Activated CD4-positive, alpha-beta memory T cell treated with anti-CD3 and anti-CD28 coated beads for 36 hours (primary cell): ENCODE data around the gene EVC. TPM values are rescaled to one million over a fixed set of nuclear protein-coding genes. Genes with fewer than 3 reads are reported as not detected.

Source experiments
- CTCF ChIA-PET: fragments of 350-600 bp; sonication (Branson Sonifier 250); formaldehyde crosslinking; loops from one replicate; lab custom pipeline; 2021; ENCODE audit warnings: antibody characterized with exemption, inconsistent platforms; lab: Charles Lee
- POLR2A ChIA-PET: fragments of 350-600 bp; sonication (Branson Sonifier 250); formaldehyde crosslinking; loops from one replicate; lab custom pipeline; 2021; ENCODE audit warnings: antibody characterized with exemption; lab: Charles Lee
- DNase-seq: peaks from one replicate; pipeline ENCODE4 v3.0.0-alpha.2; 2020
- H3K27ac Mint-ChIP-seq: one replicate; pipeline ENCODE4 v1.8.0; 2021; ENCODE audit warnings: mixed read lengths
- H3K27me3 Mint-ChIP-seq: one replicate; pipeline ENCODE4 v1.8.0; 2021; ENCODE audit warnings: mixed read lengths
- H3K36me3 Mint-ChIP-seq: one replicate; pipeline ENCODE4 v1.8.0; 2021; ENCODE audit warnings: mixed read lengths
- H3K4me1 Mint-ChIP-seq: one replicate; pipeline ENCODE4 v1.8.0; 2021; ENCODE audit warnings: low read depth, mixed read lengths
- H3K4me3 Mint-ChIP-seq: one replicate; pipeline ENCODE4 v1.8.0; 2021; ENCODE audit warnings: mild to moderate bottlenecking, mixed read lengths
- H3K9me3 Mint-ChIP-seq: one replicate; pipeline ENCODE4 v1.8.0; 2021; ENCODE audit warnings: mixed read lengths
- intact Hi-C: fragments of 100-400 bp; cut with micrococcal nuclease; formaldehyde crosslinking; loops from one replicate; pipeline ENCODE4 v1.15.1; 2023
- total RNA-seq, 2 experiments: library from RNA; stranded (reverse); gene quantifications; one replicate each; pipeline ENCODE4 v1.2.3, GENCODE V29; 2021

EVC gene
- total RNA-seq, 2 experiments from 2014 or later, result 1.7 to 3.1 TPM

GRCh38 chr4:5696341-5696740, 14.7 kb upstream of the EVC start:
- ChIA-PET POLR2A (no interaction called here), CTCF (no interaction called here)
- no peaks in the 10 kb centered on the region for H3K36me3 Mint-ChIP-seq
- no peaks in the 10 kb centered on the region for H3K9me3 Mint-ChIP-seq
- no peaks in the 10 kb centered on the region for H3K4me1 Mint-ChIP-seq
- intact Hi-C loops, result no loop called here
- DNase-seq, result no peak
- no peak overlapping the region for H3K27ac Mint-ChIP-seq
- H3K4me3 Mint-ChIP-seq, result no peak overlapping the region
- no peaks in the 10 kb centered on the region for H3K27me3 Mint-ChIP-seq

- Mint-ChIP-seq H3K4me1 (peaks cover 7% of the 10 kb centered on the region), H3K4me3 (no peak overlapping the region), H3K27ac (no peak overlapping the region), H3K9me3 (peaks cover 10% of the 10 kb centered on the region), H3K36me3 (peaks cover 8% of the 10 kb centered on the region), H3K27me3 (no peaks in the 10 kb centered on the region)
- intact Hi-C loops, result no loop called here
- ChIA-PET POLR2A (no interaction called here), CTCF (no interaction called here)
- DNase-seq, result no peak
Observed at GRCh38 chr4:5700459-5700858, 10.5 kb upstream of the EVC start.

GRCh38 chr4:5701971-5702370, 9.0 kb upstream of the EVC start:
- Mint-ChIP-seq H3K9me3 (peaks cover 10% of the 10 kb centered on the region), H3K4me3 (no peak overlapping the region), H3K36me3 (peaks cover 8% of the 10 kb centered on the region), H3K4me1 (peaks cover 14% of the 10 kb centered on the region), H3K27ac (no peak overlapping the region), H3K27me3 (peaks cover 6% of the 10 kb centered on the region)
- POLR2A ChIA-PET, result no interaction called here
- no peak for DNase-seq
- intact Hi-C loops, result no loop called here
- CTCF ChIA-PET, result no interaction called here

- Mint-ChIP-seq H3K4me1 (peaks cover 21% of the 10 kb centered on the region), H3K36me3 (peaks cover 8% of the 10 kb centered on the region), H3K4me3 (no peak overlapping the region), H3K27me3 (peaks cover 17% of the 10 kb centered on the region), H3K9me3 (peaks cover 10% of the 10 kb centered on the region), H3K27ac (no peak overlapping the region)
- intact Hi-C loops, result no loop called here
- ChIA-PET POLR2A (no interaction called here), CTCF (interaction anchor here (0.6 kb wide), 1 partner anchor 119 kb away, joined by 3 read pairs; no protein-coding TSS in a partner anchor)
- DNase-seq, result no peak
Observed at GRCh38 chr4:5703831-5704230, 7.2 kb upstream of the EVC start.

GRCh38 chr4:5704276-5704675, 6.7 kb upstream of the EVC start:
- Mint-ChIP-seq H3K27me3 (peaks cover 20% of the 10 kb centered on the region), H3K27ac (no peak overlapping the region), H3K9me3 (peaks cover 10% of the 10 kb centered on the region), H3K36me3 (peaks cover 8% of the 10 kb centered on the region), H3K4me1 (peaks cover 21% of the 10 kb centered on the region), H3K4me3 (no peak overlapping the region)
- intact Hi-C loops, result no loop called here
- POLR2A ChIA-PET, result no interaction called here
- DNase-seq, result no peak
- CTCF ChIA-PET, result interaction anchor here (0.6 kb wide), 1 partner anchor 119 kb away, joined by 3 read pairs; no protein-coding TSS in a partner anchor

GRCh38 chr4:5705647-5706320, 5.2 kb upstream of the EVC start:
- Mint-ChIP-seq H3K36me3 (peaks cover 8% of the 10 kb centered on the region), H3K9me3 (peaks cover 10% of the 10 kb centered on the region), H3K4me1 (peaks cover 24% of the 10 kb centered on the region), H3K4me3 (no peak overlapping the region), H3K27ac (peak overlapping the region; percentile 4), H3K27me3 (peaks cover 31% of the 10 kb centered on the region)
- CTCF ChIA-PET, result no interaction called here
- DNase-seq, result no peak
- intact Hi-C loops, result no loop called here
- POLR2A ChIA-PET, result no interaction called here

- intact Hi-C loops, result no loop called here
- Mint-ChIP-seq H3K4me1 (peaks cover 24% of the 10 kb centered on the region), H3K27ac (no peak overlapping the region), H3K4me3 (peak overlapping the region; percentile 54), H3K36me3 (peaks cover 8% of the 10 kb centered on the region), H3K27me3 (peaks cover 33% of the 10 kb centered on the region), H3K9me3 (peaks cover 10% of the 10 kb centered on the region)
- CTCF ChIA-PET, result no interaction called here
- no peak for DNase-seq
- POLR2A ChIA-PET, result no interaction called here
Observed at GRCh38 chr4:5706486-5707290, 4.3 kb upstream of the EVC start.

- peaks cover 11% of the 10 kb centered on the region for H3K9me3 Mint-ChIP-seq
- DNase-seq, result no peak
- ChIA-PET POLR2A (no interaction called here), CTCF (no interaction called here)
- peaks cover 29% of the 10 kb centered on the region for H3K4me1 Mint-ChIP-seq
- peaks cover 37% of the 10 kb centered on the region for H3K27me3 Mint-ChIP-seq
- peaks cover 8% of the 10 kb centered on the region for H3K36me3 Mint-ChIP-seq
- no peak overlapping the region for H3K27ac Mint-ChIP-seq
- peak overlapping the region; percentile 54 for H3K4me3 Mint-ChIP-seq
- intact Hi-C loops, result no loop called here
Observed at GRCh38 chr4:5707366-5707765, 3.6 kb upstream of the EVC start.

- H3K27me3 Mint-ChIP-seq, result peaks cover 40% of the 10 kb centered on the region
Observed at GRCh38 chr4:5707778-5708448, 3.1 kb upstream of the EVC start.

GRCh38 chr4:5708449-5709206, 2.4 kb upstream of the EVC start, which contains the start of gene EVC2:
EVC2 (minus strand) TSS chr4:5708559; CDS start chr4:5708513, 46 bp downstream.
- ChIA-PET POLR2A (no interaction called here), CTCF (no interaction called here)
- Mint-ChIP-seq H3K27ac (no peak within 1 kb of the TSS), H3K4me1 (peaks cover 33% of the 10 kb centered on the region), H3K36me3 (peaks cover 8% of the 10 kb centered on the region), H3K4me3 (peak within 1 kb of the TSS; percentile 54), H3K27me3 (peaks cover 40% of the 10 kb centered on the region), H3K9me3 (peaks cover 14% of the 10 kb centered on the region)
- intact Hi-C loops, result no loop called here
- DNase-seq, result peak; percentile 58

More at GRCh38 chr4:5707778-5708448, 3.1 kb upstream of the EVC start:
- intact Hi-C loops, result no loop called here
- Mint-ChIP-seq H3K9me3 (peaks cover 14% of the 10 kb centered on the region), H3K4me3 (peak overlapping the region; percentile 54), H3K27ac (no peak overlapping the region), H3K4me1 (peaks cover 33% of the 10 kb centered on the region), H3K36me3 (peaks cover 8% of the 10 kb centered on the region)
- ChIA-PET CTCF (no interaction called here), POLR2A (no interaction called here)
- DNase-seq, result no peak

- intact Hi-C loops, result no loop called here
- CTCF ChIA-PET, result no interaction called here
- POLR2A ChIA-PET, result no interaction called here
Observed at GRCh38 chr4:5709207-5709575, 1.8 kb upstream of the EVC start.

More at GRCh38 chr4:5709207-5709575, 1.8 kb upstream of the EVC start:
- peaks cover 12% of the 10 kb centered on the region for H3K9me3 Mint-ChIP-seq
- peaks cover 4% of the 10 kb centered on the region for H3K36me3 Mint-ChIP-seq
- H3K27me3 Mint-ChIP-seq, result peaks cover 42% of the 10 kb centered on the region
- no peak overlapping the region for H3K27ac Mint-ChIP-seq
- H3K4me3 Mint-ChIP-seq, result no peak overlapping the region
- peaks cover 28% of the 10 kb centered on the region for H3K4me1 Mint-ChIP-seq
- no peak for DNase-seq
